SW480 (cell line): ENCODE data around the gene AOAH.
"Not testable (repeated sequence)": the region's sequence is repeated elsewhere in the genome, so short reads cannot be mapped to it uniquely, and the experiment has no call there.

Experiments
- DNase-seq: peaks from one replicate; pipeline ENCODE4 v3.0.0-alpha.2; 2016; ENCODE audit warnings: low spot score

The AOAH gene

DNA sequence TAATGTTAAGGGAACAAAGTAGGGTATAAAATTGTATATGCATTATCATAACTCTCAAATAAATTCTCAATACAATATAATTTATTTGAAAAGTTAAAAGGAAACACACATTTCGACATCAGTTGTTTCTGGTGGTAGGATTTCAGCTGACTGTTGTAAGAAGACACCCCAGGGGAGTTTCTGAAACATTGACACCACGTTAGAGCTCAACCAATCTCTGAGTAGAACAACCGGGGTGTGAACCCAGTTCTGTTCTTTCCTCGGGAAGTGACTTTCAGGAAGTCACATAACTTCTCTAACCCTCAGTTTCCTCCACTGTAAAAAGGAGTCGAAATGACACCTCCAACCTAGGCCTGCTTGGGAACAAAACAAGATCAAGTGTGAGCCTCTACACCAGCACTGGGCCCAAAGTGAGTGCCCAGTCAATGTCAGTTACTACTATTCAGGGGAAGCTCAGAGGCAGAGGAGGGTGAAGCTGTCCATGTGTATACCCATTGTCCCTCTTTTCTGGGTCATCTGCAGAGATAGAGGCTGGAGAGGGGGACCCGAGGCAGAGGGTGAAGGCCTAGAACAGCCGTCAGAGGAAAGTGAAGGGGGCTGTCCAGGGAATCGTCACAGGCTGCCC lies 67.1 kb downstream of the AOAH start:
- DNase-seq, result no peak

GRCh38 chr7:36654436-36654835 lies 69.9 kb downstream of the AOAH start:
- DNase-seq, result no peak

DNA sequence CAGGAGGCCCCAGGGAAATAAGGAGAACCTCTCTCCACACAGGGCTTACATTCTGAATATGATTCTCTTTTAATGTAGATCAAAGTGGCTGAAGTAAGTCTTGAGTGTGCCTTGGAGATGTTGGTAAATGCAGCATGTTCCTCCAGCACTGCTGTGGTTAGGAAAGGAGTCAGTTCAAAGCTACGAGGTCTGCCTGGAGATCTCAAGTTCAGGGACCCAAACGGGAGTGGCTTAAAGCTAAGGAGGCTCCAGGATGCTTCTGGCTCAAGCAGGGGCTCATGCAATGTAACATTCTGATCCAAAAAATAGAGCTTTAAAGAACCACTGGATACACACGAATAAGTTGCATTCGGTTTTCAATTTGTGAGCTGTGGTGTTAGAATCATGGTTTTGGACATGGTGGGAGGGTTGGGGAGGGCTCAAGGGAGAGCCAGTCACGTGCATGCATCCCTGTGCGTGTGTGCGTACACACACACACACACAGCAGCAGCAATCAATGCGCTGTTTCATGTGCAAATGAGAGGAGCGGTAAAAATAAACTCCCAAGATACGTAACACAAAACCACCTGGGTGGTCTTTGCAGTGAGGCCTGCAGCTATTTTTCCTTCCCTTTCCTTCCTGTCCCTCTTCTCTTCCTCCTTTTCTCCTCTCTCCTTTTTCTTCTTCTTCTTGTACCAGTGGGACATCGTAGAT lies 70.5 kb downstream of the AOAH start:
- DNase-seq, result no peak

- no peak for DNase-seq
Measured at GRCh38 chr7:36653008-36653662, 71.2 kb downstream of the AOAH start.

GRCh38 chr7:36652431-36652830 lies 71.9 kb downstream of the AOAH start:
- DNase-seq, result no peak

- DNase-seq, result no peak
Measured at GRCh38 chr7:36651404-36651803, 72.9 kb downstream of the AOAH start.

DNA sequence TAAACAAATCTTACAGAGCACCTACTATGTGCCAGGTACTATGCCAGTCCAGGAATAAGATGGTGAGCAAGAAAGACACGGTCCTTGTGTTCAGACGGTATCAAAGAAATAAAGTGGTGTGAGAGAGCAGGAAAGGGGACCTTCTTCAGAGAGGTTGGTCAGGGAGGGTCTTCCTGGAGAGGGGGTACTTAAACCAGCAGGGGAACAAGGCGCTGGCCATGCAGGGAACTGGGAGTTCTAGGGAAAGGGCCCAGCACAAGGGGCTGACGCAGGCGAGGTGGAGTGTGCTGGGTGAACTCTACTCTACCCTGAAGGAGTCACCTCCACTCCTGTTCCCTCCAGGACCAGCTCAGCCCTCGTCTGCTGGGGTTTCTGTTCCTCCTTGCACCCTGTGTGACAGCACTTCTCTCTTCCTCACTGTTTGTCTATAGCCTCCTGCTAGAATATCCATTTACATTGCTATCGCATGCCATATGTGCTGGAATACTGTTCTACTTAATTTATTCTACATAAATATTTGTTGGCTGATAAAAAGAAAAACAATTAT lies 73.5 kb downstream of the AOAH start:
- DNase-seq, result no peak

DNA sequence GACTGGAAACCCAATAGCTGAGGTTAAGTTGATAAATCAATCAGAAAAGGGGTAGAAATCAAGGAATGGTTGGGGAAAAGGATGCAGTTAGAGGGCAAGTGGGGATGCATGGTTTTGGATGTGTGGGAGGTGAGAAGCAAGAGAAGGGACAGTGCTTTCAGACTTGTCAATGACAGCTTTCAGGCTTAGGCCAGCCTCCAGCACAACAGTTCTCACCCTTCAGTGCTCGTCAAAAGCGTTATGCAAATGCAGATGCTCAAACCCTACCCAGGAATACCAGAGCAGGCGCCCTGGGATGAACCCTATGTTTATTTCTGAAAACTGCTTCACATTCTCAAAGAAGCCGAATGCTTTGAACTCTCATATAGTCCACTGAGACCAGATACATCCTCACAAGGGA lies 74.0 kb downstream of the AOAH start:
- no peak for DNase-seq

DNA sequence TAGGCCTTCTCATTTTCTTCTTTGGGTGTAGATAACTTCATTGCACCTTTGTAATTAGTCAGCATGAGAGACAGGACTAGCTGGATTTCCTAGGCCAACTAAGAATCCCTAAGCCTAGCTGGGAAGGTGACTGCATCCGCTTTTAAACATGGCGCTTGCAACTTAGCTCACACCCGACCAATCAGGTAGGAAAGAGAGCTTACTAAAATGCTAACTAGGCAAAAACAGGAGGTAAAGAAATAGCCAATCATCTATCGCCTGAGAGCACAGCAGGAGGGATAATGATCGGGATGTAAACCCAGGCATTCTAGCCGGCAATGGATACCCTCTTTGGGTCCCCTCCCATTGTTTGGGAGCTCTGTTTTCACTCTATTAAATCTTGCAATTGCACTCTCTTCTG lies 75.0 kb downstream of the AOAH start:
- DNase-seq, result not testable (repeated sequence)

- DNase-seq, result no peak
Measured at GRCh38 chr7:36648441-36648840, 75.9 kb downstream of the AOAH start.

DNA sequence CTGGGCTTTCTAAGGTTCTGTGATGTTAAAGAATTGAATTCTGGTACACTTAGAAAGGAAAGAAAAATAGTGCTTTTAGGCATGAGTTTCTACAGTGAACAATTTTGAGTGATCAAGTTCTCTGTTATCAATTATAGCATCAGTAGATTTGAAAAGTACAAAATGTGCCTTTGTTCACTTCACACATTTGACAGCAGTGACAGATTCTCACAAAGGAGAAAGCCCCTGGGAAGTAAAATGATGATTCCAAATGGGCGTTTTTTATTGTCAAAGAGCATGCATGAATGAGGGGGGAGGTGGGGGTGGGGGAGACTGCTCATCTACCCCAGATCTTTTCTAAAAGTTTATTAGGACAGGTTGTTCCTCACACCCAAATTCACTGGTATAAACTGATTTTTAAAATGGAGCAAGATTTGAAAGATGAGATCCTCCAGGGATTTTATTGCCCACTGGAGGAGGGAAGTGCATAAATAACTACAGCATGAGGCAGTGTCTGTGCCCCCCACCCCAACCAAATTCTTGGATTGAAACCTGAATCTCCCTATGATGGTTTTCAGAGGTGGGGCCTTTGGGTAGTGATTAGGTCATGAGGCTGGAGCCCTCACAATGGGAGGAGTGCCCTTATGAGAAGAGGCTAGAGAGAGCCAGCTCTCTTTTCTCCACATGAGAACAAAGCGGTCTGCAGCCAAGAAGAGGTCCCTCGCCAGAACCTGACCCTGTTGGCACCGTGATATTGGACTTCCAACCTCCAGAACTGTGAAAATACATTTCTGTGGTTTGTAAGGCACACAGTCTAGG lies 79.5 kb downstream of the AOAH start:
- no peak for DNase-seq

- DNase-seq, result no peak
Measured at GRCh38 chr7:36642414-36642813, 81.9 kb downstream of the AOAH start.

GRCh38 chr7:36642010-36642409 lies 82.3 kb downstream of the AOAH start:
- no peak for DNase-seq

GRCh38 chr7:36640682-36641081 lies 83.6 kb downstream of the AOAH start:
- DNase-seq, result no peak

GRCh38 chr7:36639826-36640225 lies 84.5 kb downstream of the AOAH start:
- DNase-seq, result no peak

DNA sequence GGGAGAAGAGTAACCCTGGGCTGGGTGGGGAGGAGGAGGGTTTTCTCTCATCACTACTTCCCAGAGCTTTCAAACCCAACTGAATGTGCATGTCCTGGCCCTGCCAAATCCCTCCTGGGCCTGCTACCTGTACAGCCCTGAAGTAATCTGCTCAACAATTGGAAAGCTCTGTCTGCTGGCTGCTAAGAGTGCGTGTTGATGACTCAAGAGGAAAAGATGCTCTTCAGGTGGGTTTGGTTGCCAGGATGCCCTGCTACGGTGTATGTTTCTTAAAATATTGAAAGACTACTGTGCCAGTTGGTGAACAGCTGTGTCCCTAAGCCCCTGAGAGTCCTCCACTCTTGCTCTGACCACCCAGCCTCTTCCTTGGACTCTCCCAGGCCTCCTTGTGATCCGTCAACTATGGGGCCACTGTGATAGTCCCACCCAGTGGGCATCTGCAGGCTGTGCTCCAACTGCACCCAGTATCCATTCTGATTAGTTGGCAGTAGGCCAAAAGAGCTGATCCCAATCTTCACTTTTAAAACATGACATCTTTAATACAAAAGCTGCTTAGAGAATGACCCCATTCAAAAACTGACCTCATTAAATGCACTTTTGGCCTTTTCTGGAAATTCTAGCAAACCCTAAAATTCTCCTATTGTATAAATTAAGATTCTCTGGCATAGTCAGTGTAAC lies 85.6 kb downstream of the AOAH start:
- no peak for DNase-seq

GRCh38 chr7:36638140-36638539 lies 86.2 kb downstream of the AOAH start:
- DNase-seq, result no peak

- DNase-seq, result no peak
Measured at GRCh38 chr7:36637417-36637816, 86.9 kb downstream of the AOAH start.

- no peak for DNase-seq
Measured at GRCh38 chr7:36636126-36636525, 88.2 kb downstream of the AOAH start.

DNA sequence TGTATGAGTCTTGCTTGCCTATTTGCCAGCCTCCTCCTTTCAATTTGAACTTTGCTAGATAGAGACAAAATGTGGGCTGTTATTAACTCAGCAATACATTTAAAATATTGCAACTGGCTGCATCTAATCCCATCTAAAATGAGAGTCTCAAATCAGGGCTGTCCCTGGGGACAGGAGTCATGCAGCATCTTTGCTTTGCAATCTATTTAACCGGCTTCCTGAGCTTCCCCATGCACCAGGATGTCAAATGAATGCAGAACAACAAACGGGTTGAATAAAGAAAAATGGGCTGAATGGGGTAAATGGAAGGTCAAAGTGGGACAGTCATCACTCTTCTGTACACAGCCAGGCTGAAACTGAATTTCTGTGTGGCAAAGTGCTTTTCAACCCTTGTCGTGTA lies 89.2 kb downstream of the AOAH start:
- DNase-seq, result no peak

- DNase-seq, result no peak
Measured at GRCh38 chr7:36633377-36633776, 90.9 kb downstream of the AOAH start.

- DNase-seq, result no peak
Measured at GRCh38 chr7:36630112-36630650, 94.1 kb downstream of the AOAH start.
